RCC 7860 (cell line): ENCODE data around the gene PLEKHA7.
"Not testable (repeated sequence)": the region's sequence is repeated elsewhere in the genome, so short reads cannot be mapped to it uniquely, and the experiment has no call there.

Experiments
- DNase-seq: peaks from one replicate; pipeline ENCODE4 v3.0.0-alpha.2; 2015; ENCODE audit warnings: low spot score
- FAIRE-seq: peaks from 2 replicates; lab custom pipeline; 2012; peaks lifted over from hg19 to GRCh38; lab: Jason Lieb, UNC

PLEKHA7 gene

DNA sequence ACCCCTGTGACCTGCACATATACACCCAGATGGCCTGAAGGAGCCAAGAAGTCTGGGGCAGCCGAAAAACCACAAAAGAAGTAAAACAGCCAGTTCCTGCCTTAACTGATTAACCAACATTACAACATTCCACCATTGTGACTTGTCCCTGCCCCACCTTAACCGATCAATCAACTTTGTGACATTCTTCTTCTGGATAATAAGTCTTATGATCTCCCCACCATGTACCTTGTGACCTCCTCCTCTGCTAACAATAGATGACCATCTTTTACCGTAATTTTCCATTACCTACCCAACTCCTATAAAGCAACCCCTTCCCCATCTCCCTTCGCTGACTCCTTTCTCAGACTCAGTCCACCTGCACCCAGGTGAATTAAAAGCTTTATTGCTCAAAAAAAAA, 125.2 kb downstream of the PLEKHA7 start:
- FAIRE-seq: peak; percentile 91

GRCh38 chr11:16887887-16888286, 126.3 kb downstream of the PLEKHA7 start:
- FAIRE-seq: not testable (repeated sequence)

More for the DNA sequence above, 125.2 kb downstream of the PLEKHA7 start:
- DNase-seq: peak; percentile 16

GRCh38 chr11:16883174-16883573, 131.0 kb downstream of the PLEKHA7 start:
- FAIRE-seq (no peak), DNase-seq (peak; percentile 12)

More at GRCh38 chr11:16887887-16888286, 126.3 kb downstream of the PLEKHA7 start:
- not testable (repeated sequence) for DNase-seq

- DNase-seq (no peak), FAIRE-seq (no peak)
Observed at GRCh38 chr11:16881766-16882165, 132.4 kb downstream of the PLEKHA7 start.

DNA sequence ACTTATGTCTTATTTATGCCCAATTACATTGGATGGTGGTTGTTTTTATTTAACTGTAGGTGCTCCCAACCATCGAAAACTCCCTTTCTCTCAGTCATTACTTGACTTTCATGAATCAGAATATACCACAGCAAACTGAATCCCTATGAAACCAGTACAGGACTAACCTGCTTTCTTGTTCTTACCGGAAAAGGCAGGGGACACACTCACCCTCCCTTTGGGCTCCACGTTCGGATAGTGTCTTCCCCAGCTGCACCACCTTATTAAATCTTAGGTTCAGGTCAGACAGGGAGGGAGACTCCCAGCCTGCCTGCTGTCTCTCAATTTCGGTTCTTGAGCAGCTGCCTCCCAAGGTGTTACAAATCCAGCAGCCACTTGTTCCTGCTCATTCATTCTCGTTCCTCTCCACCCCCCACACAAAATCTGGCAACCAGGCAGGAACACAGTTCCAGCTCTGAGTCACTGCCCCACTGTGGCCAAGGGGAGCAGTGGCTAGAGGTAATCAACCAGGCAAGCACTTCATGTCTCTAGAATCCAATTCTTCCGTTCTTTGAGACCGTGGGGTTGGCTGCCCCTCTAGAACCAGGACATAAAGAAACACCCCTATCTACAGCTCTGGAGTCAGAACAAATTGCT, 133.0 kb downstream of the PLEKHA7 start:
- FAIRE-seq (peak; percentile 79), DNase-seq (peak; percentile 37)

DNA sequence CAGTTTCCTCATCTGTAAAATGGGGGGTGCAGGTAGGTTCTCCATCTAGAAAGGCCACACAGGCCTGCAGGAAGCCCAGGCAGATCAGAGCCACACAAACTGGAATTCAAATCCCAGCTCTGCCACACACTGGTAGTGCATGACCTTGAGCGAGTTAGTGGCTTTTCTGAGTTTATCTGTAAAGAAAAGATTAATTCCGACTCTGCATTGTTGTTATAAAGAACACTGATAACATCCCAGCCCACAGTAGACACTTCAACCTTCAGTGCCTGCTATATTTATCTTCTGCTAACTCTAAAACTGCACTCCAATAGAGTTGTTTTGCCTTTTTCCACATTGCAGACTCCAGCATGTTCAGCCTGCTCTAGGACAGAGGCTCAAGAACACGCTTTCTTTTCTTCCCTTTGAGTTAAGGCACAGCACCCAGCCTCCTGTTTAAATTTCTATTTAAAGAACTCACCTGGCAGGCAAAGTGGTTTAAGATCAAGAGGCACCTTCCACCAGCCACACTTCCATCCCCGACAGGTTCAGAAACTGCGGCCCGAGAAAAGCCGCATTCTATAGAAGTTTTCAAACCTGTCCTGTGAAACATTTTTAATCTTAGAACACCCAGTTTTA, 133.9 kb downstream of the PLEKHA7 start:
- FAIRE-seq (no peak), DNase-seq (no peak)

DNA sequence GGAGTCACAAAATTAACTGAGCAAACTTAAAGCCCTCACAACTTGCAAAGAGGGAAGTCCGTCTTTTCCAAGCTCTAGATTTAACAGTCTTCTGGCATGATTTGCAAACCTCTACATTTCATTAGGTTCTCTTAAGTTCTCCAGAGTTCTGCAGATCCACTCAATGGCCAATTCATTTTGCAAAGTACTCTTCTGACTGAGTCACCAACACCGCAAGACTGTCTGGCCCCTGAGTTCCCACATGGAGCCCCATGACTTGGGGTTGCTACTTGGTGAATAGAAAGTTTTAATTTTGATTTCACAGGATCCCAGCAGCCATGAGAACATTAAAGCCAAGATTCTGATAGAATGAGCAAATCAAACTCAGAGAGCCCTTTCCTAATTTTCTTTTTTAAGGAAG, 134.5 kb downstream of the PLEKHA7 start:
- DNase-seq: no peak
- no peak for FAIRE-seq

GRCh38 chr11:16876837-16877236, 137.4 kb downstream of the PLEKHA7 start:
- no peak for DNase-seq
- no peak for FAIRE-seq

DNA sequence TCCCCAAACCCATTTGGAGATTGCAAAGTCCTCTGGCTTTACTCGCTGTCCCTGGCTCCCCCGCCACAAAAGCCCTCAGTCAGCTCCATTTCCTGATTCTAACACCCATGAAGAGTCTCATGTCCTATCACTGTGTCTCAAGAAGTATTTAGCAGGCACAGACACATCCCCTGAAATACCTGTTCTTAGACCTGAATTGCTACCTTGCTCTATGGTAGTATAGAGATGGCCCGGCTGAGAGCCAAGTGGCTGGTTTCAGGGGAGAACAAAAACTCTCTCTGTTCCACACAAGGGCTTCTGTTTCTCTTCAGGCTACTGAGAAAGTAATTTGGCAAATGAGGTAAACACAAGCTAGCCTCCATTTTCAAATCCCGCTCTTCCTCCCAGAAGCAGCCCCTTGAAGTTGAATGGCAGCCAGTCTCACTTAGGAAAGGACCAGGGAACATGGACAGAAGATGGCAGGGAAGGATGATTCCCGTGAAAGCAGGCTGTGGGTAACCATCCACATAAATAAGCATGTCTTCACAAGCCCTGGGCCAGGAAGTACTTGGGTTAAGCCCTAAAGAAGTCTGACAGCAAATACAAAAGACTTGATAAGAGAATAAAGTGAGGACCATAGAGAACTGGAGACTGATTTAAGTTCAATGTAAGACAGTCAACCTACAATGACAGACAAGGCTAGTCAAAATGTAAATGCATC, 138.0 kb downstream of the PLEKHA7 start:
- FAIRE-seq (no peak), DNase-seq (no peak)

- FAIRE-seq: no peak
Observed at GRCh38 chr11:16874275-16874975, 139.8 kb downstream of the PLEKHA7 start.

GRCh38 chr11:16873289-16873688, 140.9 kb downstream of the PLEKHA7 start:
- no peak for FAIRE-seq

More at GRCh38 chr11:16874275-16874975, 139.8 kb downstream of the PLEKHA7 start:
- DNase-seq: no peak

DNA sequence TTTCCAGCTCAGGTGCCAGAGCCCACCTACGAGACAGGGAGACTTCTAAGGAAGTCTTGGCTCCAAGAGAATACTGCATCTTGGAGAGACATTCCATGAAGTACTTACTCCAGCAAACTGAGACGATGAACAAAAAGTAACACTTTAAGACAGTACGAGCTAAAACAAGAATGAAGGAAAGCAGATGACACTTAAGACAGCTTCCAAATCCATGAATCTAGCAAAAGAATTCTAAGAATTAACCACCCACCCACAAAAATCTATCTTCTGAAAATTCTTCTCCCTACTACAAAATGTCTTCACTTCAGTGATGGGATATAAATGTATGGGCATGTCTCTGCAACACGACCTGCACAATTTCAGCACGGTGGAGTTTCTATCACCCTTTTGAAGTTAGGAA, 142.8 kb downstream of the PLEKHA7 start:
- DNase-seq (no peak), FAIRE-seq (no peak)

More at GRCh38 chr11:16873289-16873688, 140.9 kb downstream of the PLEKHA7 start:
- no peak for DNase-seq

DNA sequence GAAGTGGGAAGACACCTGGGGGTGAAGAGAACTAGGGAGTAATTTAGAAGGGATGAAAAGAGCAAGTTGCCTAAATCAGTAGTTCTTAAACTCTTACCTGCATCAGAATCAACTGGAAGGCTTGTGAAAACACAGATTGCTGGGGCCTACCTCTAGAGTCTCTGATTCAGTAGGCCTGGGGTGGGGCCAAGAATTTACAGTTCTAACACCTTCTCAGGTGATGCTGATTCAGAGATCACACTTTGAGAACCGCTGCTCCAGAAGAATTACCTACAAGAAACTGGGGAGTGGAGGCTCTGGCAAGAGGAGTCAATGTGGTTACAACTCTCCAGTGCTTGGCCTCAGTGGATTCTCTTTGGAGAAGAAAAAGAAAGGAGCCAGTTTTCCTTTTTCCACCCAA, 147.1 kb downstream of the PLEKHA7 start:
- no peak for DNase-seq
- no peak for FAIRE-seq

DNA sequence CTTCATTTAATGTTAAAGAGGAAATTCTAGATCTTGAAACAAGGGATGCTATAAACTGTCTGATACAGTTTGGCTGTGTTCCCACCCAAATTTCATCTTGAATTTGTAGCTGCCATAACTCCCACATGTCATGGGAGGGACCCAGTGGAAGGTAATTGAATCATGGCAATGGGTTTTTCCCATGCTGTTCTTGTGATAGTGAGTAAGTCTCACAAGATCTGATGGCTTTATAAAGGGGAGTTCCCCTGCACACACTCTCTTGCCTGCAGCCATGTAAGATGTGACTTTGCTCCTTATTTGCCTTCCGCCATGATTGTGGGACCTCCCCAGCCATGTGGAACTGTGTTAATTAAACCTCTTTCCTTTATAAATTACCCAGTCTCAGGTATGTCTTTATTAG, 149.8 kb downstream of the PLEKHA7 start:
- not testable (repeated sequence) for DNase-seq, FAIRE-seq

DNA sequence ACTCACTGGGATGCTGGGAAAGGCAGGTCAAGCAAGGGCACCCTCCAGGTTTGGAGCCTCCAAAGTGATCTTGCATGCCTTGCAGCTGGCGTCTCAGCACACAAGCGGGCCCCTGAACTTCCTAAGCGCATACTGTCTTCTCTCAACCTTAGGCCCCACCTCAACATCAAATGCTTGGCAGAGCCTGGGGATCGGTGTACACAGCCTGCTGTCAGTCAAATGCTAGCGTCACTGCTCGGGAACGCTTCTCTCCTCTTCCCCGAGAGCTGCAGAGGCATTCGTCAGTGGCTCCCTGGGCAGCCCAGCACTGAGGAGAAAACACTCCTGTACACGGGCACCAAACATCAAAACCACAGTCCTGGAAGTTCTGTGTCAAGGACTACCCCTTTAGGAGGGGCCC, 150.8 kb downstream of the PLEKHA7 start:
- FAIRE-seq (no peak), DNase-seq (no peak)

GRCh38 chr11:16862726-16863125, 151.5 kb downstream of the PLEKHA7 start:
- no peak for DNase-seq
- FAIRE-seq: no peak

DNA sequence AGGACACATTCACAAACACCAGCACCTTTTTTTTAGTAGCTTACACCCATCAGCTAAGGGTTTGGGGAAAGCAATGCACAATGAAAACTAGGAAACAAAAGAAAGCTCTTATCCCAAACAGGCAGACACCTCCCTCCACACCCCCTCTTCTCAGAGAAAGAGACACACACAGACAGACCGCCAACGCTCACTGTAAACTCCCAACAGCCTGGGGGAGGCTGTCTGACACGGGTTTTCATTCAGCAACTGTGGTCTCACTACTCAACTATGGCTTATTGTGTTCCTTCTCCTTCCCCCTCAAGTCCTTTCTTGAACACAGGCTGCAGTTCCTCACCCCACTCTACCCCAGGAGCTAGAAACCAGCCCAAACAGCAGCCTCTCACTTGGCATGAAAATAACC, 152.4 kb downstream of the PLEKHA7 start:
- FAIRE-seq: no peak

DNA sequence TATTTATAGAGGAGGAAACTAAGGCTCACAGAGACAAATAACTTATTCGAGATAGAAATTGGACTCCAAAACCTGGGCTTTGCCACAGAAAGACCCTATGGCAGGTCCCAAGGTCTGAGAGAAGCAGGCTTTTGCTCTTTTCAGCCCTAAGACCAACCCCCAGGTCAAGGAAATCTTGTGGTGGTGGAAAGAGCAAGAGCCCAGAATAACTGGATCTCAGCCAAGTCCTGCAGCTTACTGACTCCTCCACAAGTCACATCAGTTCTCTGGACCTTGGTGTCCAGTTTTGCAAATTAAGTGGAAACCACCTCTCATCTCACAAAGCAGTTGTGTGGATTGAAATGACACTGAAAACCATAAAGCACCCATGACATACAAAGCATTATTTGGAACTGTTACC, 153.6 kb downstream of the PLEKHA7 start:
- FAIRE-seq (no peak), DNase-seq (no peak)

More for the DNA sequence above, 152.4 kb downstream of the PLEKHA7 start:
- no peak for DNase-seq

DNA sequence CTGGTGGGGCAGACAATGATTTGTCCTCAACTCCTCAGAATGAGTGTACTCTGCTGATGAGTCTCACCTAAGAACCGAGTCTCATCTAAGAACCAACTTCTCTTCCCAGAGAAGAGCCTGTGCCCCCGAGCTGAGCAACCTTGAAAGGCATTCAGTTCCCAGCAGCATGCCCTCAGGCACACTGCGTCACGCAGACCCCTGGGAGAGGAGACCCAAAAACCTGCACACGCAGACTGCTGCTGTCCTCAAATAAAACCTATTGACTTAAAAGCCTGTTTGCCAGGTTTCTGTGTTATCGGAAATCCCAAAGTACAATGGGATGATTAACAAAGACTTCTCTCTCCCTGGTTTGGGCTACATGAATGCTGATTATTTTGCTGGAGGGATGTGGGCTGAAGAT, 154.6 kb downstream of the PLEKHA7 start:
- no peak for DNase-seq

GRCh38 chr11:16857186-16857585, 157.0 kb downstream of the PLEKHA7 start:
- FAIRE-seq (no peak), DNase-seq (no peak)

More for the DNA sequence above, 154.6 kb downstream of the PLEKHA7 start:
- FAIRE-seq: no peak

DNA sequence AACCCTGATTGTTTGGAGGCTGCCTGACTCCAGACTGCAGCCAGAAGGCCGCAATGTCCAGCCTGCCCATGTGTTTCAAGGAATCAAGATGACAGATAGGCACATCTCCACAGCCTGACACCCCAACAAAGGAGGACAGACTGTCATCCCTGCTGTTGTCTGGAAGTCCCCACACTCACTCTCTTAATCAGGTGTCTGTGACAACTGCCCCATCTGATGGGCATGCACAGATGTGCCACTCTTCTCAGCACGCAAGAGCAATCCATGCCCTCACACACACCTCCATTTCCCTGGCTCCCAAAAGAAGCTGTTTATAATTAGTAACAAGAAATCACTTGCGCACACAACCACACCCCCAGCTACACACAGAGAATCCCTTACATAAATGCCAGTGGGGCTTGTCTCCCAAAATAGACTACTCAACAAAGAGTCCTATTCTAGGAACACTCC, 158.2 kb downstream of the PLEKHA7 start:
- no peak for DNase-seq
- FAIRE-seq: no peak
